Heart left ventricle (tissue), 16 donors: ENCODE measurements around the gene ADAMTS3. TPM values are rescaled to one million over a fixed set of nuclear protein-coding genes. Genes with fewer than 3 reads are reported as not detected.
A peak's percentile ranks its signal among the peaks of the same experiment; 100 is the strongest.

Source experiments
- ATAC-seq, 4 donors: fragments of 200-7000 bp; cut with Tn5 transposase; one replicate each; pipeline ENCODE4 v1.9.1; 2020 to 2022; ENCODE audit warnings: moderate library complexity in 4 of 4, mild to moderate bottlenecking in 3 of 4, moderate number of reproducible peaks in 1 of 4
- DNase-seq, 5 donors: peaks; one replicate each; pipeline ENCODE4 v3.0.0-alpha.2; 2020
- H3K27ac ChIP-seq, 12 donors: fragments of 200-600 bp; sonication (generic) in 4 of 12; one replicate each; pipeline versions ENCODE4 v1.5.0 to v1.8.0; 2016 to 2022; ENCODE audit warnings: mild to moderate bottlenecking in 2 of 12
- H3K27me3 ChIP-seq, 9 donors: fragments of 200-600 bp; sonication (generic) in 2 of 9; one replicate each; pipeline versions ENCODE4 v1.5.1 to v1.8.0; 2016 to 2022; ENCODE audit warnings: mild to moderate bottlenecking in 3 of 9
- H3K36me3 ChIP-seq, 9 donors: fragments of 200-600 bp; sonication (generic) in 2 of 9; one replicate each; pipeline versions ENCODE4 v1.5.0 to v1.8.0; 2018 to 2022; ENCODE audit warnings: mild to moderate bottlenecking in 2 of 9
- H3K4me1 ChIP-seq, 12 donors: fragments of 200-600 bp; sonication (generic) in 4 of 12; one replicate each; pipeline versions ENCODE4 v1.5.0 to v1.8.0; 2016 to 2022; ENCODE audit warnings: mild to moderate bottlenecking in 3 of 12
- H3K4me3 ChIP-seq, 12 donors: fragments of 200-600 bp; sonication (generic) in 4 of 12; one replicate each; pipeline versions ENCODE4 v1.5.0 to v1.8.0; 2017 to 2022; ENCODE audit warnings: mild to moderate bottlenecking in 9 of 12, moderate library complexity in 4 of 12
- H3K9me3 ChIP-seq, 12 donors: fragments of 200-600 bp; sonication (generic) in 4 of 12; one replicate each; pipeline versions ENCODE4 v1.5.0 to v1.8.0; 2016 to 2022; ENCODE audit warnings: mild to moderate bottlenecking in 1 of 12
- CTCF ChIP-seq, 12 donors: fragments of 200-600 bp; sonication (generic) in 4 of 12; IDR thresholded peaks; one replicate each; pipeline versions ENCODE4 v1.5.0 to v1.8.0; 2018 to 2022; ENCODE audit warnings: antibody characterized with exemption in 12 of 12, mild to moderate bottlenecking in 5 of 12
- POLR2A ChIP-seq, 2 donors: fragments of 450-650 bp; IDR thresholded peaks; one replicate each; pipeline ENCODE4 v1.6.1; 2017; ENCODE audit warnings: antibody characterized with exemption in 2 of 2, mild to moderate bottlenecking in 2 of 2, moderate library complexity in 2 of 2
- WGBS, 4 donors: extraction: QIAGEN DNeasy Blood & Tissue Kit in 2 of 4; methylation state at CpG; one replicate each; pipeline versions ENCODE4 v1.1.5 to v1.1.7; 2013 to 2018; 5-methylcytosine and 5-hydroxymethylcytosine counted together
- intact Hi-C, 10 donors: fragments of 100-400 bp; cut with DNase I; formaldehyde crosslinking; loops; one replicate each; pipeline versions ENCODE4 v1.11.1 to v1.14.2; 2022
- polyA plus RNA-seq, 2 donors: library from polyadenylated mRNA; stranded (reverse); fragments of 200-250 nt; gene quantifications; one replicate each; pipeline ENCODE4 v1.2.3, GENCODE V29; 2013
- total RNA-seq, 9 donors: library from RNA; depleted of rRNA in 2 of 9; stranded (reverse); fragments of >200 nt in 2 of 9; fragmentation: NEBNext Ultra II Directional in 3 of 9; extraction: Animal tissue kit (Norgen Biotek cat#: 25700) in 3 of 9; gene quantifications; one replicate each; pipeline versions ENCODE4 v1.1.0 to v1.2.4, GENCODE V29; 2016 to 2023
- donor health status: ischemic (EF 13 %, LVEDD 7.1; RV severe dilation, severe dysfunction).
- donor health status: healthy with polysubstance abuse.
- donor health status: DM: no; HTN: yes; CAD: no.
- donor health status: DM: no; HTN: no; CAD: no.
- donor health status: ischemic (EF 25% LVEDD 6.9; RV normal size, moderate dysfunction).
- donor health status: ischemic (EF 25% LVEDD 5.7; RV mildly dilated, moderate dysfunction).
- donor health status: healthy.
- donor health status: DM: yes; HTN: yes; CAD: no.
- donor health status: ischemic (EF 35%, LVEDD 5.7; RV mildly dilated, moderate dysfunction).
- donor health status: nonischemic (EF 11% LVEDD 7.7; RV severe dilation, severe dysfunction).
- donor health status: DM: yes; HTN: yes; CAD: no.
- donor health status: PGD.
- donor health status: ischemic (EF 29% LVEDD 5.4; RV normal size, mild dysfunction).
- donor health status: nonischemic (EF 23%, LVEDD 6.1; RV moderate dilation, normal function).

ADAMTS3 gene
- total and polyA plus RNA-seq, 11 donors: 0.08 to 3.3 (median 0.42) TPM; not detected in 1

GRCh38 chr4:72344418-72344817, 224.6 kb downstream of the ADAMTS3 start:
- H3K4me1 ChIP-seq: peaks cover 0 to 11% (median 0%) of the 10 kb centered on the region in 12 donors
- H3K9me3 ChIP-seq: no peaks in the 10 kb centered on the region
- DNase-seq: no peak
- no peak for ATAC-seq
- TF ChIP-seq POLR2A (IDR thresholded peaks at IDR 0.05) (no peak), CTCF (IDR thresholded peaks at IDR 0.05) (no peak)
- intact Hi-C loops: no loop called here
- no peaks in the 10 kb centered on the region for H3K36me3 ChIP-seq
- H3K27me3 ChIP-seq: no peaks in the 10 kb centered on the region
- H3K4me3 ChIP-seq: no peak overlapping the region
- no peak overlapping the region for H3K27ac ChIP-seq

- ATAC-seq (peak in 2 of 4 donors; percentile 16 to 33), DNase-seq (no peak)
- TF ChIP-seq CTCF (IDR thresholded peaks at IDR 0.05) (no peak), POLR2A (IDR thresholded peaks at IDR 0.05) (no peak)
- Histone ChIP-seq H3K4me3 (no peak overlapping the region), H3K27me3 (no peaks in the 10 kb centered on the region), H3K9me3 (no peaks in the 10 kb centered on the region), H3K4me1 (peaks cover 0 to 11% (median 0%) of the 10 kb centered on the region in 12 donors), H3K27ac (no peak overlapping the region), H3K36me3 (no peaks in the 10 kb centered on the region)
- 31 to 40% (median 35%) methylated on average over 2 of the region's 2 CpGs for WGBS, 4 donors
- intact Hi-C loops: no loop called here
Measured at GRCh38 chr4:72341432-72341820, 227.6 kb downstream of the ADAMTS3 start.

GRCh38 chr4:72340803-72341431, 228.1 kb downstream of the ADAMTS3 start:
- H3K4me3 ChIP-seq: no peak overlapping the region
- DNase-seq (no peak), ATAC-seq (no peak)
- no peaks in the 10 kb centered on the region for H3K9me3 ChIP-seq
- peaks cover 0 to 11% (median 0%) of the 10 kb centered on the region in 12 donors for H3K4me1 ChIP-seq
- 84 to 90% (median 88%) methylated on average over 1 of the region's 1 CpG for WGBS, 4 donors
- intact Hi-C loops: no loop called here
- no peak for TF ChIP-seq POLR2A (IDR thresholded peaks at IDR 0.05)
- no peak for TF ChIP-seq CTCF (IDR thresholded peaks at IDR 0.05)
- no peak overlapping the region for H3K27ac ChIP-seq
- H3K36me3 ChIP-seq: no peaks in the 10 kb centered on the region
- no peaks in the 10 kb centered on the region for H3K27me3 ChIP-seq

DNA sequence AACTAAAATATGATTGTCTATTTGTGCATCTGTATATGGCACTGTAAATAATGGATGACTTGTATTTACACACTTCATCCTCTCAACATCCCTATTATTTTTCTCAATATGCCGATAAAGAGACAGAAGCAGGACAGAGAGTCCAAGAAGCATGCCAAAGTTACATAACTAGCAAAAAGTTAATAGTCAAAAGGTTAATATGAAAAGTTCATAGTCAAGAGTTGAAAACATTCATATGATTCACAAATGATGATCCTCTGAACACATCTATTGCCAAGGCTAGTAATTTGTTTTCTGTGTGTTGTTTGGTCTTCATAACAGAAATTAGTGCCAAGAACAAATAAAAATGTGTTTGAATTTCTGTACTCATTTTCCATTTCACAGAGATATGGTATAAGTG, 231.0 kb downstream of the ADAMTS3 start:
- WGBS, 4 donors: 72 to 88% (median 78%) methylated on average over 1 of the region's 1 CpG
- H3K27ac ChIP-seq: no peak overlapping the region
- no peak for ATAC-seq
- intact Hi-C loops: no loop called here
- no peak for DNase-seq
- no peaks in the 10 kb centered on the region for H3K36me3 ChIP-seq
- no peaks in the 10 kb centered on the region for H3K9me3 ChIP-seq
- no peak overlapping the region for H3K4me3 ChIP-seq
- no peaks in the 10 kb centered on the region for H3K27me3 ChIP-seq
- peaks cover 0 to 11% (median 0%) of the 10 kb centered on the region in 12 donors for H3K4me1 ChIP-seq
- TF ChIP-seq CTCF (IDR thresholded peaks at IDR 0.05) (no peak), POLR2A (IDR thresholded peaks at IDR 0.05) (no peak)
